B cell (primary cell): Measurements from ENCODE around the gene SLC25A20. TPM values are rescaled to one million over a fixed set of nuclear protein-coding genes. Genes with fewer than 3 reads are reported as not detected.

Experiments used
- ATAC-seq: fragments of 200-7000 bp; cut with Tn5 transposase; one replicate; pipeline ENCODE4 v1.10.0; 2021; ENCODE audit warnings: low read depth, mild to moderate bottlenecking, moderate number of reproducible peaks, moderate library complexity
- CTCF ChIA-PET: fragments of 350-600 bp; sonication (Branson Sonifier 250); formaldehyde crosslinking; loops from one replicate; lab custom pipeline; 2021; ENCODE audit warnings: antibody characterized with exemption, inconsistent platforms; lab: Charles Lee
- POLR2A ChIA-PET: fragments of 350-600 bp; sonication (Branson Sonifier 250); formaldehyde crosslinking; loops from one replicate; lab custom pipeline; 2021; ENCODE audit warnings: antibody characterized with exemption; lab: Charles Lee
- DNase-seq: peaks from one replicate; pipeline ENCODE4 v3.0.0; 2013
- H2AFZ ChIP-seq: 2 replicates; pipeline ENCODE4 v1.6.1; 2012; ENCODE audit warnings: mild to moderate bottlenecking, low read depth, low read length; ENCODE audit not compliant: insufficient read depth, poor library complexity, severe bottlenecking
- H3K27ac ChIP-seq, 2 donors: 1 replicate in 1 of 2; 2 replicates in 1 of 2; pipeline ENCODE4 v1.5.1; 2012 to 2013; ENCODE audit warnings: low read length in 2 of 2, mild to moderate bottlenecking in 2 of 2, moderate library complexity in 1 of 2
- H3K27me3 ChIP-seq, 4 experiments: fragments of 200-600 bp in 1 of 4; sonication (generic) in 1 of 4; replicated peaks in 1 of 4; 1 replicate in 2 of 4; 2 replicates in 2 of 4; pipeline versions ENCODE4 v1.6.1 to v1.7.0; 2013 to 2016; ENCODE audit warnings: low read length in 3 of 4, mild to moderate bottlenecking in 2 of 4, mixed read lengths in 1 of 4, moderate library complexity in 1 of 4; ENCODE audit not compliant: insufficient read depth in 4 of 4, control insufficient read depth in 3 of 4; ENCODE audit errors: control extremely low read depth in 1 of 4
- H3K36me3 ChIP-seq, 2 experiments: replicated peaks in 1 of 2; 1 replicate in 1 of 2; 2 replicates in 1 of 2; pipeline versions ENCODE4 v1.6.1 to v1.7.1; 2013; ENCODE audit warnings: low read length in 1 of 2; ENCODE audit not compliant: insufficient read depth in 2 of 2, control insufficient read depth in 1 of 2; ENCODE audit errors: control extremely low read depth in 1 of 2, extremely low read depth in 1 of 2
- H3K4me1 ChIP-seq, 2 donors: fragments of 200-600 bp in 1 of 2; sonication (generic) in 1 of 2; 1 replicate in 1 of 2; 2 replicates in 1 of 2; pipeline versions ENCODE4 v1.5.1 to v1.6.1; 2013 to 2017; ENCODE audit warnings: low read length in 2 of 2; ENCODE audit not compliant: control insufficient read depth in 2 of 2, insufficient read depth in 2 of 2
- H3K4me2 ChIP-seq: replicated peaks from 2 replicates; pipeline ENCODE3; 2012; ENCODE audit warnings: mild to moderate bottlenecking, low read depth, low read length; ENCODE audit not compliant: poor library complexity, severe bottlenecking
- H3K4me3 ChIP-seq, 5 experiments: fragments of 200-600 bp in 1 of 5; sonication (generic) in 1 of 5; 1 replicate in 3 of 5; 2 replicates in 2 of 5; pipeline versions ENCODE4 v1.5.1 to v1.7.0; 2011 to 2016; ENCODE audit warnings: low read length in 4 of 5, mild to moderate bottlenecking in 4 of 5, low read depth in 2 of 5, control low read depth in 1 of 5, moderate library complexity in 1 of 5; ENCODE audit not compliant: insufficient read depth in 1 of 5; ENCODE audit errors: control extremely low read depth in 1 of 5, extremely low read depth in 1 of 5
- H3K79me2 ChIP-seq: fragments of 200-600 bp; sonication (generic); one replicate; pipeline ENCODE4 v1.6.0; 2016; ENCODE audit warnings: low read length; ENCODE audit not compliant: control insufficient read depth, insufficient read depth
- H3K9ac ChIP-seq: fragments of 200-600 bp; sonication (generic); 2 replicates; pipeline ENCODE4 v1.6.1; 2017; ENCODE audit warnings: mild to moderate bottlenecking, low read length, moderate library complexity
- H3K9me3 ChIP-seq, 3 donors: one replicate each; pipeline versions ENCODE4 v1.6.1 to v1.7.1; 2013; ENCODE audit warnings: low read length in 2 of 3; ENCODE audit not compliant: control insufficient read depth in 2 of 3, insufficient read depth in 1 of 3; ENCODE audit errors: control extremely low read depth in 1 of 3
- H4K20me1 ChIP-seq: 2 replicates; pipeline ENCODE4 v1.6.0; 2012; ENCODE audit warnings: mild to moderate bottlenecking, low read length; ENCODE audit not compliant: insufficient read depth, control insufficient read depth, poor library complexity, severe bottlenecking
- H3K27ac Mint-ChIP-seq: one replicate; pipeline ENCODE4 v1.8.0; 2021; ENCODE audit warnings: mixed read lengths
- H3K27me3 Mint-ChIP-seq: one replicate; pipeline ENCODE4 v1.8.0; 2021; ENCODE audit warnings: mixed read lengths
- H3K4me1 Mint-ChIP-seq: one replicate; pipeline ENCODE4 v1.8.0; 2021; ENCODE audit warnings: mixed read lengths
- H3K4me3 Mint-ChIP-seq: one replicate; pipeline ENCODE4 v1.8.0; 2021; ENCODE audit warnings: mixed read lengths
- H3K9me3 Mint-ChIP-seq: one replicate; pipeline ENCODE4 v1.8.0; 2022; ENCODE audit warnings: mixed read lengths; ENCODE audit not compliant: insufficient read depth
- EZH2 ChIP-seq: IDR thresholded peaks from 2 replicates; pipeline ENCODE4 v1.6.1; 2012; ENCODE audit warnings: borderline replicate concordance, low read depth, mild to moderate bottlenecking, moderate library complexity, low read length; ENCODE audit not compliant: insufficient read depth, poor library complexity, severe bottlenecking
- WGBS: methylation state at CpG from one replicate; pipeline ENCODE4 v1.1.5; 2013; ENCODE audit warnings: missing lambda C conversion rate; ENCODE audit not compliant: insufficient coverage; 5-methylcytosine and 5-hydroxymethylcytosine counted together
- intact Hi-C: fragments of 100-400 bp; cut with micrococcal nuclease; formaldehyde crosslinking; loops from one replicate; pipeline ENCODE4 v1.10.0; 2022
- polyA plus RNA-seq: library from polyadenylated mRNA; depleted of rRNA; stranded (reverse); fragments of >200 nt; gene quantifications from 2 replicates; pipeline ENCODE4 v1.2.3, GENCODE V29; 2012
- total RNA-seq, 2 donors: library from RNA; stranded (reverse); fragments of 120-200 nt in 1 of 2; gene quantifications; 1 replicate in 1 of 2; 2 replicates in 1 of 2; pipeline versions ENCODE4 v1.2.3 to v1.2.4, GENCODE V29; 2013 to 2022
- TF ChIP-seq, protein P1 (sequence below): fragments of 200-600 bp; IDR thresholded peaks from one replicate; pipeline ENCODE4 v1.8.0; 2022; ENCODE audit warnings: antibody characterized with exemption, mild to moderate bottlenecking

The SLC25A20 gene
- total and polyA plus RNA-seq, 2 donors (not counting 1 experiment from before 2014, with no cell fraction given) = 12.2 to 19.9 TPM

GRCh38 chr3:48877671-48878070 is 21.0 kb downstream of the SLC25A20 start:
- Mint-ChIP-seq H3K4me3 (no peak overlapping the region), H3K27me3 (no peaks in the 10 kb centered on the region), H3K9me3 (no peaks in the 10 kb centered on the region), H3K4me1 (peaks cover 7% of the 10 kb centered on the region), H3K27ac (no peak overlapping the region)
- TF ChIP-seq EZH2 = no peak
- TF ChIP-seq, protein P1, sequence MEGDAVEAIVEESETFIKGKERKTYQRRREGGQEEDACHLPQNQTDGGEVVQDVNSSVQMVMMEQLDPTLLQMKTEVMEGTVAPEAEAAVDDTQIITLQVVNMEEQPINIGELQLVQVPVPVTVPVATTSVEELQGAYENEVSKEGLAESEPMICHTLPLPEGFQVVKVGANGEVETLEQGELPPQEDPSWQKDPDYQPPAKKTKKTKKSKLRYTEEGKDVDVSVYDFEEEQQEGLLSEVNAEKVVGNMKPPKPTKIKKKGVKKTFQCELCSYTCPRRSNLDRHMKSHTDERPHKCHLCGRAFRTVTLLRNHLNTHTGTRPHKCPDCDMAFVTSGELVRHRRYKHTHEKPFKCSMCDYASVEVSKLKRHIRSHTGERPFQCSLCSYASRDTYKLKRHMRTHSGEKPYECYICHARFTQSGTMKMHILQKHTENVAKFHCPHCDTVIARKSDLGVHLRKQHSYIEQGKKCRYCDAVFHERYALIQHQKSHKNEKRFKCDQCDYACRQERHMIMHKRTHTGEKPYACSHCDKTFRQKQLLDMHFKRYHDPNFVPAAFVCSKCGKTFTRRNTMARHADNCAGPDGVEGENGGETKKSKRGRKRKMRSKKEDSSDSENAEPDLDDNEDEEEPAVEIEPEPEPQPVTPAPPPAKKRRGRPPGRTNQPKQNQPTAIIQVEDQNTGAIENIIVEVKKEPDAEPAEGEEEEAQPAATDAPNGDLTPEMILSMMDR = no peak
- Histone ChIP-seq H2AFZ (no peak overlapping the region), H3K9ac (no peak overlapping the region), H3K27ac (no peak overlapping the region), H3K36me3 (peaks cover 0 to 1% of the 10 kb centered on the region in 2 experiments), H3K9me3 (no peaks in the 10 kb centered on the region), H3K27me3 (no peaks in the 10 kb centered on the region), H3K4me2 (no peak overlapping the region), H3K4me1 (no peaks in the 10 kb centered on the region), H3K4me3 (no peak overlapping the region), H4K20me1 (no peaks in the 10 kb centered on the region), H3K79me2 (no peaks in the 10 kb centered on the region)
- ChIA-PET POLR2A (no interaction called here), CTCF (no interaction called here)
- no peak for DNase-seq
- 94% methylated on average over 7 of the region's 8 CpGs for WGBS
- no peak for ATAC-seq
- intact Hi-C loops = no loop called here

DNA sequence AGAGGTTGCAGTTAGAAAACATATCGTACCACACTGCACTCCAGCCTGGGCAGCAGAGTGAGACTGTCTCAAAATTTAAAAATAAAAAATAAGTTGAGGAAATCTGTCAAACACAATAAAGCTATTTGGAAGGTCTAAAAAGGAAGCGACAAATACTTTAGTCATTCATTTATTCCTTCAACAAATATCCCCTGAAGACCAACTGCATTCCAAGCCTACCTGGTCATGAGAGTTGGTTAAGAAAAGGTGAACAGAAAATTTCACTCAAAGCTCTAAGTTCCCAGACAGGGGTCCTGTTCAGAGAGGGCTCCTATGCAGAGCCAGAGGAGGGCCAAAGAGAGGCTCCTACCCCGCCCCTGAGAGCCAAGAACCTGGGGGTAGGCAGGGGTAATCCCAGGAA is 35.6 kb downstream of the SLC25A20 start:
- Mint-ChIP-seq H3K4me3 (no peak overlapping the region), H3K27me3 (no peaks in the 10 kb centered on the region), H3K27ac (no peak overlapping the region), H3K4me1 (no peaks in the 10 kb centered on the region), H3K9me3 (no peaks in the 10 kb centered on the region)
- H2AFZ ChIP-seq = no peak overlapping the region
- CTCF ChIA-PET = no interaction called here
- no peak overlapping the region for H3K4me2 ChIP-seq
- no peaks in the 10 kb centered on the region for H3K79me2 ChIP-seq
- intact Hi-C loops = no loop called here
- WGBS = 100% methylated on average over 1 of the region's 3 CpGs
- ATAC-seq (no peak), DNase-seq (no peak)
- no peaks in the 10 kb centered on the region for H3K27me3 ChIP-seq
- H3K9me3 ChIP-seq = no peaks in the 10 kb centered on the region
- no peak overlapping the region for H3K27ac ChIP-seq
- no peak overlapping the region for H3K9ac ChIP-seq
- H3K4me1 ChIP-seq = no peaks in the 10 kb centered on the region
- no peaks in the 10 kb centered on the region for H4K20me1 ChIP-seq
- TF ChIP-seq, protein P1 = no peak
- TF ChIP-seq EZH2 = no peak
- H3K4me3 ChIP-seq = no peak overlapping the region
- H3K36me3 ChIP-seq = peaks cover 4 to 15% of the 10 kb centered on the region in 2 experiments
- POLR2A ChIA-PET = no interaction called here
